Tibial artery (tissue), 4 donors: ENCODE data around the gene DCAKD.

Source experiments
- DNase-seq, 2 donors: peaks; one replicate each; pipeline ENCODE4 v3.0.0-alpha.2; 2019
- H3K27ac ChIP-seq, 2 donors: fragments of 200-600 bp; sonication (generic) in 1 of 2; 1 replicate in 1 of 2; 2 replicates in 1 of 2; pipeline ENCODE4 v1.5.1; 2018 to 2019; ENCODE audit warnings: mild to moderate bottlenecking in 1 of 2
- H3K27me3 ChIP-seq, 2 donors: fragments of 200-600 bp; sonication (generic) in 1 of 2; one replicate each; pipeline versions ENCODE4 v1.5.1 to v1.6.0; 2016 to 2019
- H3K36me3 ChIP-seq, 3 donors: fragments of 200-600 bp; sonication (generic) in 2 of 3; one replicate each; pipeline ENCODE4 v1.5.1; 2016 to 2019; ENCODE audit warnings: mild to moderate bottlenecking in 2 of 3
- H3K4me1 ChIP-seq, 4 donors: fragments of 200-600 bp; sonication (generic) in 2 of 4; 1 replicate in 3 of 4; 2 replicates in 1 of 4; pipeline ENCODE4 v1.5.1; 2016 to 2019
- H3K4me3 ChIP-seq, 2 donors: fragments of 200-600 bp; sonication (generic) in 1 of 2; 1 replicate in 1 of 2; 2 replicates in 1 of 2; pipeline ENCODE4 v1.5.1; 2018 to 2019; ENCODE audit warnings: mild to moderate bottlenecking in 2 of 2
- H3K9me3 ChIP-seq, 3 donors: fragments of 200-600 bp; sonication (generic) in 1 of 3; one replicate each; pipeline ENCODE4 v1.5.1; 2016 to 2019
- CTCF ChIP-seq, 2 experiments: fragments of 200-600 bp in 1 of 2; fragments of 450-650 bp in 1 of 2; IDR thresholded peaks; one replicate each; pipeline ENCODE4 v1.5.1; 2017 to 2019; ENCODE audit warnings: antibody characterized with exemption in 2 of 2, mild to moderate bottlenecking in 1 of 2, moderate library complexity in 1 of 2
- intact Hi-C: fragments of 100-400 bp; cut with DNase I; formaldehyde crosslinking; loops from one replicate; pipeline ENCODE4 v1.15.0; 2023; ENCODE audit warnings: low total_unique reads

The DCAKD gene

GRCh38 chr17:44989552-44990138 lies 61.8 kb downstream of the DCAKD start:
- H3K4me3 ChIP-seq: no peak overlapping the region
- H3K27me3 ChIP-seq: peaks cover 0 to 50% of the 10 kb centered on the region in 2 donors
- intact Hi-C loops: no loop called here
- DNase-seq: no peak
- no peaks in the 10 kb centered on the region for H3K9me3 ChIP-seq
- H3K36me3 ChIP-seq: no peaks in the 10 kb centered on the region
- no peak overlapping the region for H3K27ac ChIP-seq
- TF ChIP-seq CTCF (IDR thresholded peaks at IDR 0.05): no peak
- H3K4me1 ChIP-seq: peaks cover 0 to 7% (median 2%) of the 10 kb centered on the region in 4 donors

- peaks cover 0 to 37% of the 10 kb centered on the region in 2 donors for H3K27me3 ChIP-seq
- H3K4me1 ChIP-seq: peaks cover 0 to 7% (median 2%) of the 10 kb centered on the region in 4 donors
- no peak overlapping the region for H3K27ac ChIP-seq
- DNase-seq: no peak
- H3K36me3 ChIP-seq: no peaks in the 10 kb centered on the region
- no peak for TF ChIP-seq CTCF (IDR thresholded peaks at IDR 0.05)
- no peaks in the 10 kb centered on the region for H3K9me3 ChIP-seq
- intact Hi-C loops: no loop called here
- H3K4me3 ChIP-seq: no peak overlapping the region
Observed at GRCh38 chr17:44988044-44988942, 63.1 kb downstream of the DCAKD start.

GRCh38 chr17:44983563-44983962 lies 67.9 kb downstream of the DCAKD start:
- Histone ChIP-seq H3K4me1 (peaks cover 0 to 7% (median 2%) of the 10 kb centered on the region in 4 donors), H3K9me3 (no peaks in the 10 kb centered on the region), H3K27me3 (peaks cover 0 to 50% of the 10 kb centered on the region in 2 donors), H3K27ac (no peak overlapping the region), H3K4me3 (no peak overlapping the region), H3K36me3 (no peaks in the 10 kb centered on the region)
- TF ChIP-seq CTCF (IDR thresholded peaks at IDR 0.05): no peak
- intact Hi-C loops: no loop called here
- DNase-seq: no peak

- H3K4me1 ChIP-seq: peaks cover 0 to 1% (median under 1%) of the 10 kb centered on the region in 4 donors
- intact Hi-C loops: no loop called here
- H3K36me3 ChIP-seq: no peaks in the 10 kb centered on the region
- H3K27me3 ChIP-seq: peaks cover 0 to 50% of the 10 kb centered on the region in 2 donors
- H3K4me3 ChIP-seq: no peak overlapping the region
- no peaks in the 10 kb centered on the region for H3K9me3 ChIP-seq
- no peak for DNase-seq
- no peak overlapping the region for H3K27ac ChIP-seq
- no peak for TF ChIP-seq CTCF (IDR thresholded peaks at IDR 0.05)
Observed at GRCh38 chr17:44982113-44982702, 69.2 kb downstream of the DCAKD start.

DNA sequence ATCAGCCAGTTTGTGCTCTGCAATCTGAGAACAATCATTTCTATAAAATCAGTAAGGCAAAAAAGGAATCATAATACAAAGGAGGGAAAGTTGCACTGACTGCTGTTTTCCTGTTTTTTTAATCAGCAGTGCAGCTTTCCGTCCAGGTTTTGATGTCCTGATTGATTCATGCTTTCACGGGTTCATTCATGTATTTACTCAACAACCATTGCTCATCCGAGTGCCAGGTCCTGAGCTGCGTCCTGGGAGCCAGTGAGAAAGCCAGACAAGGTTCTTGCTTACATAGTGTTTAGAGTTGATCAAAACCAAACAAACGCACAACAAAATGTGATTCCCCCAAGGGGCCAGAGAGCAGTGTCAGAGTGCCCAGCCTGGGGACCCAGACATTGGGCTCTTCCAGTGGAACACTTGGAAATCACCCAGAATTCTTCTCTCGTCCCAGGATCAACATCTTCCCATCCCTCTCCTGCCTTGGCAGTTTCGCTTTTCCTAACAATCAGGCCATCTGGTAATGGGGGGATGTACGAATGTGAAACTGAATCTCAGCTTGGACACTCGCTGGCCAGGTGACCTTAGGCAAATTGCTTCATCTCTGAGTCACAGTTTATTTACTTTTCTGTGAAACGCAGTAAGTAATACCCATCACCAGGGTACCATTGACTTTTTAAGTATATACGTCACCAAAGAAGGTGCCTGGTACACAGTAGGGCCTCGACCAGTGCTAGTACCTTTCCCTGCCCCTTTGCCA lies 70.0 kb downstream of the DCAKD start:
- H3K4me3 ChIP-seq: no peak overlapping the region
- H3K36me3 ChIP-seq: no peaks in the 10 kb centered on the region
- no peaks in the 10 kb centered on the region for H3K9me3 ChIP-seq
- no peak for TF ChIP-seq CTCF (IDR thresholded peaks at IDR 0.05)
- intact Hi-C loops: no loop called here
- DNase-seq: no peak
- H3K27me3 ChIP-seq: peaks cover 0 to 51% of the 10 kb centered on the region in 2 donors
- no peak overlapping the region for H3K27ac ChIP-seq
- no peaks in the 10 kb centered on the region for H3K4me1 ChIP-seq
